Epithelial cell of esophagus (primary cell): ENCODE data around the gene DNAJC13.

Experiments used
- DNase-seq: peaks from one replicate; pipeline ENCODE4 v3.0.0; 2010; ENCODE audit warnings: low read depth
- H3K4me3 ChIP-seq: 2 replicates; pipeline ENCODE4 v1.5.1; 2011; ENCODE audit warnings: mild to moderate bottlenecking, low read length, control low read depth
- CTCF ChIP-seq: IDR thresholded peaks from 2 replicates; pipeline ENCODE4 v1.5.1; 2011; ENCODE audit warnings: low read depth, mild to moderate bottlenecking, low read length, control low read depth, inconsistent platforms; ENCODE audit not compliant: insufficient read depth; ENCODE audit errors: missing control alignments

The DNAJC13 gene

DNA sequence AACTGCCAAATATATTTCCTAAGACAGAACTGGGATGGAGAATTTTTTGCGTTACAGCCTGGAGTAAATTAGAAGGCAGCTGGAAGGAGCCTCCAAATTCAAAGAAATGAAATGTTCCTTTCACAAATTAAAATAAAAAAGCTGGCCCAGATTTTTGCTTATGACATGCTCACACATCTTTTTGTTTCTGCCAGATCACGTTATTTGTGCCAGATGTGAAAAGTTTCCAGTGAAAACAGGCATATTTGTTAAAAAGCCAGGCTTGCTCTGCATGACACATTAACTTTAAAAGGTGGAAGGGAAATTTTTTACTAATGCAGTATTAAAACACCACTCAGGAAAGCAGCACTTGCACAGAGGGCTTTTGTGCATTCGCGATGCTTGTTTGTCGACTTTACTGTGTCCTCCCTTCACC lies 156.5 kb downstream of the DNAJC13 start:
- DNase-seq = no peak
- TF ChIP-seq CTCF = no peak
- H3K4me3 ChIP-seq = no peak overlapping the region

DNA sequence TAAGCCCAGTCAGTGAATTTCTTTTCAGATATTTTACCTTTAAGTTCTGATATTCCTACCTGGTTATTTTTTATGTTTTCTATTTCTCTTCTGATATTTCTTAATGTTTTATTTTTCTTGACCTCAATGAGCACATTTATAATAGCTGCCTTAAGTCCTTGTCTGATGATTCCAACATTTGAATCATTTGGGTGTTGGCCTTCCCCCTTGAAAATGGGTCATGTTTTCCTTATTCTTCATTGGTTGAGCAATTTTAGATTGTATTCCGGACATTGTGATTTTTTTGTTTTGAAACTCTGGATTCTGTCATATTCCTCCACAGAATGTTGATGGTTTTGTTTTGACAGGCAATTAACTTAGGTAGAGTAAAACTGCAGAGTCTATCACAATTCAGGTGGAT lies 170.1 kb downstream of the DNAJC13 start:
- peak; percentile 18 for DNase-seq
- no peak for TF ChIP-seq CTCF
- no peak overlapping the region for H3K4me3 ChIP-seq
